H9 (cell line): ENCODE measurements around the gene TNFRSF21. TPM values are rescaled to one million over a fixed set of nuclear protein-coding genes. Genes with fewer than 3 reads are reported as not detected.

Source experiments
- DNase-seq: peaks from one replicate; pipeline ENCODE4 v3.0.0-alpha.2; 2017
- H2AFZ ChIP-seq: one replicate; pipeline ENCODE4 v1.6.1; 2013; ENCODE audit warnings: mild to moderate bottlenecking, low read length, control low read depth, moderate library complexity
- H2AK5ac ChIP-seq: 2 replicates; pipeline ENCODE4 v1.6.1; 2013; ENCODE audit warnings: low read length, control low read depth, mixed read lengths; ENCODE audit not compliant: insufficient read length
- H2BK120ac ChIP-seq: one replicate; pipeline ENCODE4 v1.6.1; 2013; ENCODE audit warnings: low read depth, mild to moderate bottlenecking, low read length, control low read depth, inconsistent platforms; ENCODE audit not compliant: poor library complexity, severe bottlenecking
- H2BK12ac ChIP-seq: 2 replicates; pipeline ENCODE4 v1.6.1; 2013; ENCODE audit warnings: low read length, control low read depth, mixed read lengths, low read depth; ENCODE audit not compliant: insufficient read length
- H2BK15ac ChIP-seq: 2 replicates; pipeline ENCODE4 v1.6.1; 2013; ENCODE audit warnings: low read depth, low read length, control low read depth
- H2BK20ac ChIP-seq: one replicate; pipeline ENCODE4 v1.6.1; 2013; ENCODE audit warnings: low read depth, mild to moderate bottlenecking, low read length, control low read depth, inconsistent platforms; ENCODE audit not compliant: poor library complexity, severe bottlenecking
- H2BK5ac ChIP-seq: 2 replicates; pipeline ENCODE4 v1.6.1; 2013; ENCODE audit warnings: low read length, control low read depth, mixed read lengths; ENCODE audit not compliant: insufficient read length
- H3K14ac ChIP-seq: 2 replicates; pipeline ENCODE4 v1.6.1; 2013; ENCODE audit warnings: low read length, control low read depth; ENCODE audit not compliant: insufficient read depth
- H3K18ac ChIP-seq: 2 replicates; pipeline ENCODE4 v1.6.1; 2013; ENCODE audit warnings: low read depth, mild to moderate bottlenecking, mixed read lengths, low read length, control low read depth; ENCODE audit not compliant: insufficient read length
- H3K23ac ChIP-seq: 2 replicates; pipeline ENCODE4 v1.6.1; 2013; ENCODE audit warnings: low read length, control low read depth, mixed read lengths, low read depth; ENCODE audit not compliant: insufficient read length
- H3K23me2 ChIP-seq: 2 replicates; pipeline ENCODE4 v1.6.1; 2013; ENCODE audit warnings: low read depth, mild to moderate bottlenecking, mixed read lengths, low read length, control low read depth; ENCODE audit not compliant: insufficient read length, poor library complexity, severe bottlenecking
- H3K27ac ChIP-seq: 2 replicates; pipeline ENCODE4 v1.5.1; 2013; ENCODE audit warnings: low read length, control low read depth, mixed read lengths, low read depth; ENCODE audit not compliant: insufficient read length
- H3K27me3 ChIP-seq: 2 replicates; pipeline ENCODE4 v1.6.1; 2013; ENCODE audit warnings: low read length, control low read depth, inconsistent platforms; ENCODE audit not compliant: insufficient read depth
- H3K4ac ChIP-seq: 2 replicates; pipeline ENCODE4 v1.6.1; 2013; ENCODE audit warnings: low read depth, mild to moderate bottlenecking, control low read depth, inconsistent platforms, low read length, moderate library complexity
- H3K4me1 ChIP-seq: 2 replicates; pipeline ENCODE4 v1.6.1; 2013; ENCODE audit warnings: low read length, control low read depth, inconsistent platforms; ENCODE audit not compliant: insufficient read depth
- H3K4me2 ChIP-seq: 2 replicates; pipeline ENCODE4 v1.6.1; 2013; ENCODE audit warnings: low read length, control low read depth, mixed read lengths; ENCODE audit not compliant: insufficient read length, insufficient read depth
- H3K56ac ChIP-seq: 2 replicates; pipeline ENCODE4 v1.6.1; 2013; ENCODE audit warnings: low read depth, mild to moderate bottlenecking, mixed read lengths, low read length, control low read depth; ENCODE audit not compliant: insufficient read length
- H3K79me1 ChIP-seq: 2 replicates; pipeline ENCODE4 v1.6.1; 2013; ENCODE audit warnings: low read depth, mild to moderate bottlenecking, moderate library complexity, low read length, control low read depth, inconsistent platforms; ENCODE audit not compliant: insufficient read depth, poor library complexity, severe bottlenecking
- H3K79me2 ChIP-seq: 2 replicates; pipeline ENCODE4 v1.6.1; 2013; ENCODE audit warnings: low read length, control low read depth, inconsistent platforms; ENCODE audit not compliant: insufficient read depth
- H3K9ac ChIP-seq: 2 replicates; pipeline ENCODE4 v1.6.1; 2013; ENCODE audit warnings: low read length, control low read depth, mixed read lengths; ENCODE audit not compliant: insufficient read length; ENCODE audit errors: extremely low read depth
- H3K9me3 ChIP-seq: one replicate; pipeline ENCODE4 v1.6.1; 2013; ENCODE audit warnings: low read depth, low read length, inconsistent platforms; ENCODE audit not compliant: control insufficient read depth
- H3T11ph ChIP-seq: one replicate; pipeline ENCODE4 v1.6.1; 2013; ENCODE audit warnings: mild to moderate bottlenecking, low read length, control low read depth, inconsistent platforms
- H4K20me1 ChIP-seq: one replicate; pipeline ENCODE4 v1.6.1; 2013; ENCODE audit not compliant: control insufficient read depth, insufficient read length, insufficient read depth
- H4K5ac ChIP-seq: 2 replicates; pipeline ENCODE4 v1.6.1; 2013; ENCODE audit warnings: low read depth, mild to moderate bottlenecking, mixed read lengths, low read length, control low read depth; ENCODE audit not compliant: insufficient read length
- H4K8ac ChIP-seq: replicated peaks from 2 replicates; pipeline ENCODE4 v1.6.1; 2013; ENCODE audit warnings: low read length, control low read depth, mixed read lengths, low read depth; ENCODE audit not compliant: insufficient read length
- H4K91ac ChIP-seq: 2 replicates; pipeline ENCODE4 v1.6.1; 2013; ENCODE audit warnings: low read depth, mild to moderate bottlenecking, moderate library complexity, mixed read lengths, low read length, control low read depth; ENCODE audit not compliant: insufficient read length
- H3K27ac Mint-ChIP-seq, 3 experiments: 2 replicates in 2 of 3; 3 replicates in 1 of 3; pipeline ENCODE4 v1.8.0; 2020 to 2021; ENCODE audit warnings: mixed read lengths in 3 of 3, mild to moderate bottlenecking in 1 of 3, moderate library complexity in 1 of 3
- H3K27me3 Mint-ChIP-seq: 2 replicates; pipeline ENCODE4 v1.8.0; 2021; ENCODE audit warnings: low read depth, mild to moderate bottlenecking, moderate library complexity, mixed read lengths
- H3K36me3 Mint-ChIP-seq, 3 experiments: 2 replicates in 2 of 3; 3 replicates in 1 of 3; pipeline ENCODE4 v1.8.0; 2020 to 2021; ENCODE audit warnings: low read depth in 3 of 3, mixed read lengths in 3 of 3; ENCODE audit not compliant: insufficient read depth in 1 of 3
- H3K4me1 Mint-ChIP-seq, 2 experiments: 2 replicates each; pipeline ENCODE4 v1.8.0; 2020; ENCODE audit warnings: mixed read lengths in 2 of 2
- H3K4me3 Mint-ChIP-seq, 2 experiments: 2 replicates in 1 of 2; 3 replicates in 1 of 2; pipeline ENCODE4 v1.8.0; 2020 to 2021; ENCODE audit warnings: mild to moderate bottlenecking in 2 of 2, mixed read lengths in 2 of 2, moderate library complexity in 1 of 2
- H3K9me3 Mint-ChIP-seq, 2 experiments: 2 replicates in 1 of 2; 3 replicates in 1 of 2; pipeline ENCODE4 v1.8.0; 2020; ENCODE audit warnings: mild to moderate bottlenecking in 2 of 2, mixed read lengths in 2 of 2, moderate library complexity in 1 of 2
- WGBS: extraction: QIAGEN DNeasy Blood & Tissue Kit; methylation state at CpG from one replicate; pipeline ENCODE4 v1.1.7; 2013; ENCODE audit warnings: missing lambda C conversion rate, low lambda C conversion rate, mixed read lengths; ENCODE audit not compliant: insufficient read length; ENCODE audit errors: extremely low coverage; 5-methylcytosine and 5-hydroxymethylcytosine counted together
- total RNA-seq: library from RNA; stranded (reverse); gene quantifications from 2 replicates; pipeline ENCODE4 v1.2.1, GENCODE V29; 2021
- TF ChIP-seq, protein P1 (sequence below): fragments of 200-600 bp; sonication (generic); conservative IDR thresholded peaks from 3 replicates; pipeline ENCODE4 v1.8.0; 2021; ENCODE audit warnings: antibody characterized with exemption, mild to moderate bottlenecking

TNFRSF21 gene
- total RNA-seq, 1 experiment from 2014 or later, result 39.1 TPM

DNA sequence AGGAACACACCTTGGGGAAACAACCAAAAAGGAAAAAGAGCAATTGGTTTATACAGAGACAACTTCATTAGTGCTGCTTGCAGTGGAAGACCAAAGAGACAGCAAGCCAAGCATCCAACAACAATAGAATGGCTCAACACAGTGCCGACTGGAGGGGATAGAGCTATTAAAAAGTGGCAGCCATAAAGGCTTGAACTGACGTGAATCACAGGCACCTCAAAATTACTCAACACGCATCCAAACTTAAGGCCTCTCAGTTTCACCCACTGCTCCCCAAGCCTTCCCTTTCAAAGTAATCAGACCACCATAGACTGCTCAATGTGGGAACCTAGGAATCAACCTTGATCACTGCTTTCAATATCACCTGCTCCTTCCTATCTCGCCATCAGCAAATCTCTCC lies 9.7 kb downstream of the TNFRSF21 start:
- Mint-ChIP-seq H3K4me3 (no peak overlapping the region), H3K4me1 (peaks cover 41 to 46% of the 10 kb centered on the region in 2 experiments)
- no peaks in the 10 kb centered on the region for H4K20me1 ChIP-seq

More for the DNA sequence above, 9.7 kb downstream of the TNFRSF21 start:
- Mint-ChIP-seq H3K36me3 (peaks cover 0 to 4% (median 3%) of the 10 kb centered on the region in 3 experiments; a peak in 3 of 7 replicates), H3K9me3 (no peaks in the 10 kb centered on the region; a peak in 1 of 5 replicates), H3K27me3 (no peaks in the 10 kb centered on the region), H3K27ac (no peak overlapping the region)
- no peak overlapping the region for H3K4me2 ChIP-seq
- DNase-seq, result no peak
- no peak overlapping the region for H2BK12ac ChIP-seq
- H2BK5ac ChIP-seq, result no peak overlapping the region
- no peaks in the 10 kb centered on the region for H3K9me3 ChIP-seq
- no peak overlapping the region for H3K4ac ChIP-seq
- H3K23me2 ChIP-seq, result no peaks in the 10 kb centered on the region
- no peak overlapping the region for H3K9ac ChIP-seq
- no CpG with 5 or more reads among the region's 4 CpGs for WGBS
- H4K5ac ChIP-seq, result no peak overlapping the region
- peaks cover 6% of the 10 kb centered on the region; the same call in 1 of the 2 replicates for H3K4me1 ChIP-seq
- H2AK5ac ChIP-seq, result no peak overlapping the region
- H3K27ac ChIP-seq, result no peak overlapping the region
- no peak overlapping the region for H2BK20ac ChIP-seq
- H3K23ac ChIP-seq, result no peak overlapping the region
- H3K56ac ChIP-seq, result no peak overlapping the region
- H4K8ac ChIP-seq, result no peak overlapping the region
- no peak overlapping the region for H2AFZ ChIP-seq
- H2BK120ac ChIP-seq, result no peak overlapping the region
- H2BK15ac ChIP-seq, result no peak overlapping the region
- H3K27me3 ChIP-seq, result no peaks in the 10 kb centered on the region
- no peak overlapping the region for H3K14ac ChIP-seq
- TF ChIP-seq, protein P1, sequence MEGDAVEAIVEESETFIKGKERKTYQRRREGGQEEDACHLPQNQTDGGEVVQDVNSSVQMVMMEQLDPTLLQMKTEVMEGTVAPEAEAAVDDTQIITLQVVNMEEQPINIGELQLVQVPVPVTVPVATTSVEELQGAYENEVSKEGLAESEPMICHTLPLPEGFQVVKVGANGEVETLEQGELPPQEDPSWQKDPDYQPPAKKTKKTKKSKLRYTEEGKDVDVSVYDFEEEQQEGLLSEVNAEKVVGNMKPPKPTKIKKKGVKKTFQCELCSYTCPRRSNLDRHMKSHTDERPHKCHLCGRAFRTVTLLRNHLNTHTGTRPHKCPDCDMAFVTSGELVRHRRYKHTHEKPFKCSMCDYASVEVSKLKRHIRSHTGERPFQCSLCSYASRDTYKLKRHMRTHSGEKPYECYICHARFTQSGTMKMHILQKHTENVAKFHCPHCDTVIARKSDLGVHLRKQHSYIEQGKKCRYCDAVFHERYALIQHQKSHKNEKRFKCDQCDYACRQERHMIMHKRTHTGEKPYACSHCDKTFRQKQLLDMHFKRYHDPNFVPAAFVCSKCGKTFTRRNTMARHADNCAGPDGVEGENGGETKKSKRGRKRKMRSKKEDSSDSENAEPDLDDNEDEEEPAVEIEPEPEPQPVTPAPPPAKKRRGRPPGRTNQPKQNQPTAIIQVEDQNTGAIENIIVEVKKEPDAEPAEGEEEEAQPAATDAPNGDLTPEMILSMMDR, result no peak
- H3K18ac ChIP-seq, result no peak overlapping the region
- no peak overlapping the region for H4K91ac ChIP-seq
- peaks cover 57% of the 10 kb centered on the region for H3K79me2 ChIP-seq
- peaks cover 2% of the 10 kb centered on the region for H3K79me1 ChIP-seq
- no peak overlapping the region for H3T11ph ChIP-seq
